ENCODE measurements around the gene CNTFR.

CNTFR gene

GRCh38 chr9:34502891-34503290 lies 86.6 kb downstream of the CNTFR start:
- DNase-seq = no peak

- no peak for DNase-seq
These were observed 87.1 kb downstream of the CNTFR start for GRCh38 chr9:34502471-34502870.

GRCh38 chr9:34501889-34502425 lies 87.6 kb downstream of the CNTFR start:
- peak; percentile 54 for DNase-seq

Data from fibroblast of skin of right quadriceps (primary cell).